Measurements from ENCODE around the gene CLEC6A. TPM values are rescaled to one million over a fixed set of nuclear protein-coding genes. Genes with fewer than 3 reads are reported as not detected.

Gene CLEC6A
- total RNA-seq, 6 donors from 2014 or later = 0.49 to 0.98 (median 0.77) TPM; not detected in 2

DNA sequence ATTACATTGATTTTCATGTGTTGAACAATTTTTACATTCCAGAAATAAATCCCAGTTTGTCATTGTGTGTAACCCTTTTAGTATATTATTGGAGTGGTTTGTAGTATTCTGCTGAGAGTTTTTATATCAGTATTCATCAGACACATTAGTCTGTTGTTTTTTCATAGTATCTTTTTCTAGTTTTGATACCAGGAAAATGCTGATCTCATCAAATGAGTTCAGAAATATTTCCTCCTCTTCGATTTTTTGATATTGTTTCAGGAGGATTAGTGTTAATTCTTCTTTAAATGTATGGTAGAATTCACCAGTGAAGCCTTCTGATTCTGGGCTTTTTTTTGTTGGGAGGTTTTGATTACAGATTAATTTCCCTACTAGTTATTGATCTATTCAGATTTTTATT is 15.3 kb downstream of the CLEC6A start:
- no peak for ATAC-seq (ENCODE audit: low FRiP score in 2 of 2)
- Histone ChIP-seq H3K4me3 (no peak overlapping the region), H3K36me3 (no peaks in the 10 kb centered on the region), H3K27ac (no peak overlapping the region), H3K27me3 (no peaks in the 10 kb centered on the region), H3K9me3 (no peaks in the 10 kb centered on the region), H3K4me1 (no peaks in the 10 kb centered on the region)
- 82 to 83% methylated on average over 1 of the region's 1 CpG for WGBS, 2 donors
- no peak for DNase-seq
- TF ChIP-seq POLR2A (IDR thresholded peaks at IDR 0.05) (no peak), POLR2AphosphoS5 (IDR thresholded peaks at IDR 0.05) (no peak), EP300 (IDR thresholded peaks at IDR 0.05) (no peak)
- TF ChIP-seq, protein P1, sequence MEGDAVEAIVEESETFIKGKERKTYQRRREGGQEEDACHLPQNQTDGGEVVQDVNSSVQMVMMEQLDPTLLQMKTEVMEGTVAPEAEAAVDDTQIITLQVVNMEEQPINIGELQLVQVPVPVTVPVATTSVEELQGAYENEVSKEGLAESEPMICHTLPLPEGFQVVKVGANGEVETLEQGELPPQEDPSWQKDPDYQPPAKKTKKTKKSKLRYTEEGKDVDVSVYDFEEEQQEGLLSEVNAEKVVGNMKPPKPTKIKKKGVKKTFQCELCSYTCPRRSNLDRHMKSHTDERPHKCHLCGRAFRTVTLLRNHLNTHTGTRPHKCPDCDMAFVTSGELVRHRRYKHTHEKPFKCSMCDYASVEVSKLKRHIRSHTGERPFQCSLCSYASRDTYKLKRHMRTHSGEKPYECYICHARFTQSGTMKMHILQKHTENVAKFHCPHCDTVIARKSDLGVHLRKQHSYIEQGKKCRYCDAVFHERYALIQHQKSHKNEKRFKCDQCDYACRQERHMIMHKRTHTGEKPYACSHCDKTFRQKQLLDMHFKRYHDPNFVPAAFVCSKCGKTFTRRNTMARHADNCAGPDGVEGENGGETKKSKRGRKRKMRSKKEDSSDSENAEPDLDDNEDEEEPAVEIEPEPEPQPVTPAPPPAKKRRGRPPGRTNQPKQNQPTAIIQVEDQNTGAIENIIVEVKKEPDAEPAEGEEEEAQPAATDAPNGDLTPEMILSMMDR (IDR thresholded peaks at IDR 0.05) = no peak

DNA sequence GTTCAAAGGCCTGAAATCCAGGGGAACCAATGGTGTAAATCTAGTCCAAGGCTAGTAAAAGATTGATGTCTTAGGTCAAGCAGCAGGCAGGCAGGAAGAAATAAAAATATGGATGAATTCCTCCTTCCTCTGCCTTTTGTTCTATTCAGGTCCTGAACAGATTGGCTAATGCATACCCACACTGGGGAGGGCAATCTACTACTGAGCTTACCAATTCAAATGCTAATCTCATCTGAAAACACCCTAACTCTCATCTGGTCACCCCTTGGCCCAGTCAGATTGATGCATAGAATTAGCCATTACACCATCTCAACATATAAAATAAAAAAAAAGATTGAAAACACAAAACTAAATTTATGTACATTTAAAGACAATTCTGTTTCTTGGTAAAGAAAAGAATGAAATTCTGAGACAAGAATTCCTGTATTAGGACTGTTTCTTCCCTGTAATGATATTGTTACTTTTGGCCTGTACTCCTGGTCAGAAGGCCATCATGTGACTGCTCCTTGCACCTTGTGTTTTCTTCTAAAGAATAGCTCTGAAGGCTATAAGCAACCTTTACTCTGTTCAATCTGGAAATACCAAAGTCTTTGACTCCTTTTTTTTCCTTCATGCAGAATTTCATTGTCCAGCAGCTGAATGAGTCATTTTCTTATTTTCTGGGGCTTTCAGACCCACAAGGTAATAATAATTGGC is 19.9 kb downstream of the CLEC6A start:
- ATAC-seq (ENCODE audit: low FRiP score in 2 of 2) (no peak), DNase-seq (no peak)
- TF ChIP-seq EP300 (IDR thresholded peaks at IDR 0.05) = no peak
- TF ChIP-seq POLR2AphosphoS5 (IDR thresholded peaks at IDR 0.05) = no peak
- TF ChIP-seq, protein P1 (IDR thresholded peaks at IDR 0.05) = no peak
- TF ChIP-seq POLR2A (IDR thresholded peaks at IDR 0.05) = no peak
- Histone ChIP-seq H3K4me3 (no peak overlapping the region), H3K4me1 (no peaks in the 10 kb centered on the region), H3K9me3 (no peaks in the 10 kb centered on the region), H3K27ac (no peak overlapping the region), H3K36me3 (no peaks in the 10 kb centered on the region), H3K27me3 (no peaks in the 10 kb centered on the region)

DNA sequence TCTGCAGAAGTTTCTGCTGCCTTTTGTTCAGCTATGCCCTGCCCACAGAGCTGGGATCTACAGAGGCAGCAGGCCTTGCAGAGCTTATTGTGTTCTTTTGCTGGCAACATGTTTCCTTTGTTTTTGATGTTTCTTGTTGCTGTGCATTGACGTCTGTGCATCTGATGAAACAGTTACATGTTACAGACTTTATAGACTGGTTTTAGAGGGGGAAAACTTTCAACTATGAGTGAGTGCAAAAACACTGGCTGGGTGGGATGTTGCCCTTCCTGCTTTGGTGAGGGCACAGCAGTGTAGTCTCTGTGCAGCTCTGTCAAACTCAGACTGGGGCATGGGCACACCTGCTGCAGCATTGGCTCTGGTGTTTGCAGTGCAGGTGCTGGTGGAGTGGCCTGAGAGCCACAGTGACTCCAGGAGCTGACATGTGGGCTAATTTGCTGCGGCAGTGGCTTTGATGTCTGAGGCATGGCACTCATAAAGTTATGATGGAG is 26.9 kb downstream of the CLEC6A start:
- no peaks in the 10 kb centered on the region for H3K4me1 ChIP-seq
- ATAC-seq (ENCODE audit: low FRiP score in 2 of 2) (no peak), DNase-seq (no peak)
- H3K36me3 ChIP-seq = no peaks in the 10 kb centered on the region
- H3K27me3 ChIP-seq = no peaks in the 10 kb centered on the region
- H3K27ac ChIP-seq = no peak overlapping the region
- no peaks in the 10 kb centered on the region for H3K9me3 ChIP-seq
- H3K4me3 ChIP-seq = no peak overlapping the region
- no peak for TF ChIP-seq POLR2AphosphoS5 (IDR thresholded peaks at IDR 0.05)
- TF ChIP-seq POLR2A (IDR thresholded peaks at IDR 0.05) = no peak
- WGBS, 2 donors = 72 to 95% methylated on average over 2 of the region's 2 CpGs

DNA sequence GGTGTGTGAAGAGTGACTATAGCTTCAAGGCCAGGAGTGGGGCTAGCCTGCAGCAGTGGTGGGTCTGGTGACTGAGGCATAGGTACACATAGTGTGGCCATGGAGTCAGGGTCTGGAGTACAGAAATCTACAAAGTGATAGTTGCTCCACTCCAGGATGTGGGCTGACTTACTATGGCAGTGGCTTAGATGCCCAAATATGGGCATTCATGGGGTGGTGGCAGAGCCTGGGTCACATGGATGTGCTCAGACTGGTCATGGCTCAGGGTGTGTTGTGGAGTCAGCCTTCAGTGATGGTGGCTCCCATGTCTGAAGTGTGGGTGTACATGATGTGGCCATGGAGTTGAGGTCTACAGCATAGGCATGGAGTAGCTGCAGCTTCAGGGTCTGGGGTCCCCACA is 27.3 kb downstream of the CLEC6A start:
- H3K27me3 ChIP-seq = no peaks in the 10 kb centered on the region
- H3K36me3 ChIP-seq = no peaks in the 10 kb centered on the region
- no peak overlapping the region for H3K27ac ChIP-seq
- ATAC-seq (ENCODE audit: low FRiP score in 2 of 2) (peak in 1 of 2 donors; percentile 46), DNase-seq (no peak)
- H3K9me3 ChIP-seq = no peaks in the 10 kb centered on the region
- H3K4me1 ChIP-seq = no peaks in the 10 kb centered on the region
- TF ChIP-seq POLR2AphosphoS5 (IDR thresholded peaks at IDR 0.05) = no peak
- no peak for TF ChIP-seq POLR2A (IDR thresholded peaks at IDR 0.05)
- TF ChIP-seq, protein P1 (IDR thresholded peaks at IDR 0.05) = no peak
- no peak for TF ChIP-seq EP300 (IDR thresholded peaks at IDR 0.05)
- no peak overlapping the region for H3K4me3 ChIP-seq

DNA sequence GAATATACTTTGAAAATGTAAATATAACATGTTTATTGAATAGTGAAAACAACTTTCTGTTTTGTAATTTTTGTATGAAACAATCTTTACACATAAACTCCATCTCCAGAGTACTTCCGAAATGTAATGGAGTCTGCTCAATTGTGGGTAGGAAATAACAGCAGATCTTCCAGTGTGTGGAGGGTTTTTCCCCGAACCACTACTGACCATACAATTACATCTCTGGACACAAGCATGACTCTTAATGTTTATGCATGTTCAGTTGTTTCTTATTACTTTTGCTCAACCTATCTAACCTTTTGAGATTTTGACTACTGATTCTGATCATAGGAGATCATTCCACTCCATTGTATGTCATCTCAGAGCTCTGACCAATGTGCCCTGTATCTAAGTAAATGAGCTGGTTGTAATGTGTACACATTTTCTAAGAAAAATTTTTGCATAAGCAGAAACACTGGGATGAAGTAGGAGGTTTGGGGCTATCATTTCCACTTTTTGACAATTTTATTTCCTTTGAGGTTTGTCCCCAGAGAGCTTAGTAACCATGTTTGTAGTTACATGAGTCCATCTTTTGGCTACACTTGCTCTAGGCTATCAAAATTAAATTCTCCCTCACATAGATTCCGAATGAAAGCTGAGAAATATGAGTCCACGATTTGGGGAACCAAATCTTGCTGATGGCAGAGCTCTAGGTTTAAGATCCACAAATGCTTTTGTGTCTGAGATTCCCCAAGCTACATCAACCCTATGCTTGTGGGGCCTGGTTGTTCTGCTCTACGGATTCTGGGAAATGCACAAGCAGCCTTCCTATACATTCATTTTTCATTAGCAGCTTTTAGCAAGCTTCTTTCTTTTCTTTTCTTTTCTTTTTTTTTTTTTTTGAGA is 36.1 kb downstream of the CLEC6A start:
- peak overlapping the region in 2 of 4 donors; percentile 60 to 65 for H3K27ac ChIP-seq
- WGBS, 2 donors = 73 to 84% methylated on average over 5 of the region's 5 CpGs
- H3K4me1 ChIP-seq = peaks cover 0 to 4% (median 0%) of the 10 kb centered on the region in 4 donors
- TF ChIP-seq POLR2AphosphoS5 (IDR thresholded peaks at IDR 0.05) (no peak), EP300 (IDR thresholded peaks at IDR 0.05) (no peak), POLR2A (IDR thresholded peaks at IDR 0.05) (no peak)
- TF ChIP-seq, protein P1 (IDR thresholded peaks at IDR 0.05) = no peak
- ATAC-seq (ENCODE audit: low FRiP score in 2 of 2) = peak in 1 of 2 donors; percentile 61
- H3K4me3 ChIP-seq = no peak overlapping the region
- DNase-seq = no peak
- H3K9me3 ChIP-seq = no peaks in the 10 kb centered on the region
- no peaks in the 10 kb centered on the region for H3K36me3 ChIP-seq
- no peaks in the 10 kb centered on the region for H3K27me3 ChIP-seq

Data from upper lobe of left lung (tissue), 6 donors.